Adrenal gland (tissue), 12 donors: Measurements from ENCODE around the gene FGGY. TPM values are rescaled to one million over a fixed set of nuclear protein-coding genes. Genes with fewer than 3 reads are reported as not detected.

Experiments used
- DNase-seq, 7 donors: peaks; one replicate each; pipeline ENCODE4 v3.0.0-alpha.2; 2019 to 2020
- H3K27ac ChIP-seq, 5 donors: fragments of 200-600 bp; sonication (generic) in 4 of 5; 1 replicate in 3 of 5; 2 replicates in 2 of 5; pipeline versions ENCODE4 v1.5.1 to v1.8.0; 2016 to 2020; ENCODE audit warnings: mild to moderate bottlenecking in 1 of 5
- H3K27me3 ChIP-seq: fragments of 200-600 bp; 2 replicates; pipeline ENCODE4 v1.8.0; 2021
- H3K36me3 ChIP-seq, 2 donors: fragments of 200-600 bp; replicated peaks in 1 of 2; 1 replicate in 1 of 2; 2 replicates in 1 of 2; pipeline versions ENCODE4 v1.5.1 to v1.8.0; 2018 to 2022
- H3K4me1 ChIP-seq, 2 donors: fragments of 200-600 bp; replicated peaks in 1 of 2; 1 replicate in 1 of 2; 2 replicates in 1 of 2; pipeline versions ENCODE4 v1.5.1 to v1.8.0; 2018 to 2021
- H3K4me3 ChIP-seq, 4 donors: fragments of 200-600 bp; sonication (generic) in 3 of 4; one replicate each; pipeline ENCODE4 v1.5.1; 2016 to 2018
- H3K9me3 ChIP-seq, 3 donors: fragments of 200-600 bp; sonication (generic) in 1 of 3; replicated peaks in 1 of 3; 1 replicate in 2 of 3; 2 replicates in 1 of 3; pipeline versions ENCODE4 v1.5.1 to v1.8.0; 2016 to 2021
- POLR2A ChIP-seq, 2 donors: fragments of 450-650 bp; IDR thresholded peaks; one replicate each; pipeline ENCODE4 v1.6.1; 2017; ENCODE audit warnings: antibody characterized with exemption in 2 of 2, mild to moderate bottlenecking in 2 of 2, moderate library complexity in 1 of 2
- WGBS, 4 donors: extraction: QIAGEN DNeasy Blood & Tissue Kit in 2 of 4; methylation state at CpG; one replicate each; pipeline versions ENCODE4 v1.1.5 to v1.1.7; 2013 to 2017; 5-methylcytosine and 5-hydroxymethylcytosine counted together
- intact Hi-C, 2 donors: fragments of 100-400 bp; cut with DNase I; formaldehyde crosslinking; loops; one replicate each; pipeline versions ENCODE4 v1.14.1 to v1.15.0; 2022 to 2023
- polyA plus RNA-seq, 3 donors: library from polyadenylated mRNA; stranded (reverse); fragments of 200-250 nt in 2 of 3; fragments of 350-450 nt in 1 of 3; fragmentation: Illumina TruSeq in 1 of 3; extraction: RNeasy Lipid Tissue Mini Kit (QIAGEN cat#74804) in 1 of 3; gene quantifications; one replicate each; pipeline ENCODE4 v1.2.3, GENCODE V29; 2013 to 2014
- total RNA-seq, 9 donors: library from RNA; depleted of rRNA in 4 of 9; stranded (reverse); fragments of >200 nt in 4 of 9; fragments of 120-200 nt in 1 of 9; fragmentation: NEBNext Ultra II Directional in 1 of 9; extraction: Animal tissue kit (Norgen Biotek cat#: 25700) in 1 of 9; gene quantifications; one replicate each; pipeline versions ENCODE4 v1.1.0 to v1.2.4, GENCODE V29; 2013 to 2023
- TF ChIP-seq, protein P1 (sequence below), 6 experiments: fragments of 450-650 bp in 4 of 6; fragments of 200-600 bp in 2 of 6; sonication (generic) in 1 of 6; IDR thresholded peaks; 1 replicate in 5 of 6; 2 replicates in 1 of 6; pipeline versions ENCODE4 v1.5.1 to v1.8.0; 2016 to 2021; ENCODE audit warnings: antibody characterized with exemption in 6 of 6, mild to moderate bottlenecking in 2 of 6, moderate library complexity in 1 of 6
- donor health status: healthy with polysubstance abuse.
- donor health status: Bipolar disorder and iron deficiency.
- donor health status: DM: yes; HTN: yes; CAD: no.
- donor health status: DM: no; HTN: no; CAD: no.
- donor health status: DM: no; HTN: no; CAD: no.
- donor health status: DM: yes; HTN: yes; CAD: no.

FGGY gene
- total and polyA plus RNA-seq, 12 donors: 7.4 to 75.5 (median 35.0) TPM

DNA sequence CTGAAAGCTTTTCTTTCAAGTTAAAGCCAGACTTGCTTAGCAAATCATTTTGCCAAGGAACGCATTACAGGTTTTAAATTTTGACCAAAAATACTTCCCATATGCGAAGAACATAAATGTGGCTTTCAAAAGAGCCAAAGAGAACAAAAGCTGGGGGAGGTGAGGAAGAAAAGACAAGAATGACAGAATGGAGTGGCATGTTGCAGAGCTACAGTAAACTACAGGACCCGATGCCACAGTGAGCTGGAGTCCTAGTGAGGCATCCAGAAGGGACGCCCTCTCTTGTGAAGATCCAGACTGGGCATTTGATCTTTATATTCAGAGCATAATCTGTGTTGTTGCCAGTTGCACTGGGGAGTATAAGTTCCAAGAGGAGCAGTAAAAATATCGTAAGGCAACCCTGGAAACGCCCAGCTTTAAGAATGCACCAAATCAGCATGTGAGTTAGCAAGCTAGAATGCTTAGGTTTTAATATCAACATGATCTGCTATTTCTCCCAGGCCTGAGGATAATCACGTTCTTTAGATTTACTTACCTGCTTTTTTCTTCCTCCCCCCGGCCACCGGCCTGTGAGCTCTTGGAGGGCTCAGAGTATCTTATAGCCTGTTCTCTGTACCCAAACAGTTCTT is 469.4 kb downstream of the FGGY start:
- intact Hi-C loops: no loop called here

DNA sequence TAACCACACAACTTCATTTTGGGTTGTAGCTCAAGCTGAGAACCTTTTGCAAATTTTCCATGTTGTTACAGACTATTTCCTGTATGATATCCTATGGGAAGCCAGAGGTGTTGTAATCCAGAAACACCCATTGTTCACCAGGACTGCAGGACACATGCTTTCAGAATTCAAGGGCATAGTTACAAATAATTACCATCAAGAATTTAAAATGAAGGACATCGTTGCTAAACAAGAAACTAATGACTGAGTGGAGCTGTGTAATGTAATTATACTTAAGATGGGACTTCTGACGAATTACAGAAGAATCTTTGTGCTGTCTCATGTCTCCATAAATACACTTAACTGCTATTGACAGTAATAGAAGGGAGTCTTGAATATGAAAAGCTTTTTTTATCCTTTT is 470.2 kb downstream of the FGGY start:
- Histone ChIP-seq H3K4me1 (peaks cover 0 to 5% of the 10 kb centered on the region in 2 donors), H3K27ac (no peak overlapping the region), H3K36me3 (no peaks in the 10 kb centered on the region), H3K27me3 (no peaks in the 10 kb centered on the region), H3K9me3 (no peaks in the 10 kb centered on the region), H3K4me3 (no peak overlapping the region)
- no peak for TF ChIP-seq POLR2A (IDR thresholded peaks at IDR 0.05)
- TF ChIP-seq, protein P1, sequence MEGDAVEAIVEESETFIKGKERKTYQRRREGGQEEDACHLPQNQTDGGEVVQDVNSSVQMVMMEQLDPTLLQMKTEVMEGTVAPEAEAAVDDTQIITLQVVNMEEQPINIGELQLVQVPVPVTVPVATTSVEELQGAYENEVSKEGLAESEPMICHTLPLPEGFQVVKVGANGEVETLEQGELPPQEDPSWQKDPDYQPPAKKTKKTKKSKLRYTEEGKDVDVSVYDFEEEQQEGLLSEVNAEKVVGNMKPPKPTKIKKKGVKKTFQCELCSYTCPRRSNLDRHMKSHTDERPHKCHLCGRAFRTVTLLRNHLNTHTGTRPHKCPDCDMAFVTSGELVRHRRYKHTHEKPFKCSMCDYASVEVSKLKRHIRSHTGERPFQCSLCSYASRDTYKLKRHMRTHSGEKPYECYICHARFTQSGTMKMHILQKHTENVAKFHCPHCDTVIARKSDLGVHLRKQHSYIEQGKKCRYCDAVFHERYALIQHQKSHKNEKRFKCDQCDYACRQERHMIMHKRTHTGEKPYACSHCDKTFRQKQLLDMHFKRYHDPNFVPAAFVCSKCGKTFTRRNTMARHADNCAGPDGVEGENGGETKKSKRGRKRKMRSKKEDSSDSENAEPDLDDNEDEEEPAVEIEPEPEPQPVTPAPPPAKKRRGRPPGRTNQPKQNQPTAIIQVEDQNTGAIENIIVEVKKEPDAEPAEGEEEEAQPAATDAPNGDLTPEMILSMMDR (IDR thresholded peaks at IDR 0.05): no peak
- WGBS, 4 donors: 30 to 42% (median 38%) methylated on average over 2 of the region's 2 CpGs
- intact Hi-C loops: no loop called here
- DNase-seq: no peak

More for the DNA sequence above, 469.4 kb downstream of the FGGY start:
- TF ChIP-seq, protein P1 (IDR thresholded peaks at IDR 0.05): no peak
- TF ChIP-seq POLR2A (IDR thresholded peaks at IDR 0.05): no peak
- Histone ChIP-seq H3K36me3 (no peaks in the 10 kb centered on the region), H3K9me3 (no peaks in the 10 kb centered on the region), H3K27ac (no peak overlapping the region), H3K4me3 (no peak overlapping the region), H3K27me3 (no peaks in the 10 kb centered on the region), H3K4me1 (peaks cover 0 to 5% of the 10 kb centered on the region in 2 donors)
- 91 to 94% (median 93%) methylated on average over 9 of the region's 9 CpGs for WGBS, 4 donors
- no peak for DNase-seq

DNA sequence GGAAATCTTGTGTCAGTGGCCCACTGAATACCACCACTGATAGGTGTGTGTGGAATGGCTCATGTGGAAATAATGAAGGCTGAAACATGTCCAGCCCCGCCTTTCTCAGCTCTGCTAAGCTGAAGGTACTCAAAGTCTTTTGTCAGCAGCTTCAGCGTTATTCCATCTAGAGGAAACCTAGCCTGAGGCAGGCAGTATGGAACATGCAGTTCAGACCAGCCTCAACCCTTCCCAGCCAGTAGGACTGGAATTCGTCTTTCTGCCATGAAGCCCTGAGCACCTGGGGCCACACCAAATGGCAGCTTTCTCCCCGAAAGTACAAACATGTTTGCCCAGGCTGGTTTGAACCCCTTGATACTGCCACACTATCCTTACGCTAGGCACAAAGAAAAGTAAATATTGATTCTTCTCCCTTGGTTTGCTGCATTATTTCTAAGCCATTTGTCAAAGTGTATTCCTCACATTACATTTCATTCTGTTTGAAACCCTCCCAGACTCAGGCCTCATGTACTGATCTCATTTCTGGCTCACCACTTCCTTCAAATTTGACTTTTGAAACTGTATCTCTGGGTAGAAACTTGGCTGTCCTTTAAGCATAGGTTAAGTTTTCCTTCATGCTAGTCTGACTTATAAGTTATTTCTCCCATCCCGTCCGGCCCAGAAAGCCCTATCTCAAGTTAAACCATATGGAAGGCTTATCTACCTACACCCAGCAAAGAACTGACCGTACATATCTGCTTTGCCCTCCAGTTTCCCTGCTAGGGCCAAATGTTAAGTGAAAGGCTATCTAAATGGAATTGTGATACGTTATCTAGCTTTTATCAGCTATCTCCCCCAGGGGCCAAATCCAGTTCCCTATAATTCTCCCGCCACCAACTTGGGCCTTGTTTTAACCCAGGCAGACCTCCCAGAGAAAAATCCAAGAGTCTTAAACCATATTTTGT is 472.2 kb downstream of the FGGY start:
- TF ChIP-seq POLR2A (IDR thresholded peaks at IDR 0.05): no peak
- TF ChIP-seq, protein P1 (IDR thresholded peaks at IDR 0.05): no peak
- Histone ChIP-seq H3K27me3 (no peaks in the 10 kb centered on the region), H3K27ac (no peak overlapping the region), H3K4me3 (no peak overlapping the region), H3K9me3 (no peaks in the 10 kb centered on the region), H3K36me3 (no peaks in the 10 kb centered on the region), H3K4me1 (peaks cover 0 to 5% of the 10 kb centered on the region in 2 donors)
- no peak for DNase-seq
- intact Hi-C loops: no loop called here
- WGBS, 4 donors: 89 to 95% (median 94%) methylated on average over 10 of the region's 10 CpGs

DNA sequence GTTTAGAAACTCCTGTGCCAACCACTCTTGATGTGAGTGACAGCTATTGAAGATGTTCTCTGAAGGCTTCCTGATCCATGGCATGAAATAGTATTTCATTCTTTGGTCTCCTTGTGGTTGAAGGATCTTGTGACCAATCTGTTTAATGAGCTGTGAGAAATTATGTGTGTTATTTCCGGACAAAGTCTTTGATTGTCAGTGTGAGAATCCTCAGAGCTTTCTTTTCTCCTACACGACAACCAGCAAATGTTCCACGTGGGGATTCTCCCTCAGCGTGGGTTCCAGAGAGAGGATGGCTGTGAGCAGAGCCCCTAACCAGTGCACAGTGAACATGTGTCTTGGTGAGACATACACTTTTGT is 472.8 kb downstream of the FGGY start:
- Histone ChIP-seq H3K36me3 (no peaks in the 10 kb centered on the region), H3K27ac (no peak overlapping the region), H3K4me1 (peaks cover 0 to 5% of the 10 kb centered on the region in 2 donors), H3K27me3 (no peaks in the 10 kb centered on the region), H3K9me3 (no peaks in the 10 kb centered on the region), H3K4me3 (no peak overlapping the region)
- no peak for TF ChIP-seq POLR2A (IDR thresholded peaks at IDR 0.05)
- TF ChIP-seq, protein P1 (IDR thresholded peaks at IDR 0.05): no peak
- intact Hi-C loops: no loop called here
- 85 to 94% (median 90%) methylated on average over 4 of the region's 4 CpGs for WGBS, 4 donors
- DNase-seq: no peak
